ENCODE results near the gene COPZ2.

Gene COPZ2

GRCh38 chr17:48055531-48056245, 18.1 kb upstream of the COPZ2 start:
- no peak for DNase-seq (ENCODE audit: extremely low spot score)
- ChIA-PET POLR2A (interaction anchor here (1.1 to 1.2 kb wide), 2 partner anchors 12 to 44 kb away, joined by 3 to 4 read pairs; no protein-coding TSS in a partner anchor), CTCF (interaction anchor here (1.1 to 1.5 kb wide), 2 partner anchors 13 to 29 kb away, joined by 4 read pairs; no protein-coding TSS in a partner anchor)
- no peak for TF ChIP-seq FOXA1 (IDR thresholded peaks at IDR 0.05)
- TF ChIP-seq BHLHE40 (IDR thresholded peaks at IDR 0.05; ENCODE audit: borderline replicate concordance), result no peak
- TF ChIP-seq ELF4 (IDR thresholded peaks at IDR 0.05), result no peak
- no peak for TF ChIP-seq FOXK2 (IDR thresholded peaks at IDR 0.05)
- no peak for TF ChIP-seq SP1 (IDR thresholded peaks at IDR 0.05)
- no peak for TF ChIP-seq CTBP1 (IDR thresholded peaks at IDR 0.05; ENCODE audit: borderline replicate concordance)
- no peak for TF ChIP-seq NFRKB (IDR thresholded peaks at IDR 0.05)
- no peak for TF ChIP-seq ZNF384 (IDR thresholded peaks at IDR 0.05)
- TF ChIP-seq LEF1 (IDR thresholded peaks at IDR 0.05; ENCODE audit: borderline replicate concordance), result no peak

DNA sequence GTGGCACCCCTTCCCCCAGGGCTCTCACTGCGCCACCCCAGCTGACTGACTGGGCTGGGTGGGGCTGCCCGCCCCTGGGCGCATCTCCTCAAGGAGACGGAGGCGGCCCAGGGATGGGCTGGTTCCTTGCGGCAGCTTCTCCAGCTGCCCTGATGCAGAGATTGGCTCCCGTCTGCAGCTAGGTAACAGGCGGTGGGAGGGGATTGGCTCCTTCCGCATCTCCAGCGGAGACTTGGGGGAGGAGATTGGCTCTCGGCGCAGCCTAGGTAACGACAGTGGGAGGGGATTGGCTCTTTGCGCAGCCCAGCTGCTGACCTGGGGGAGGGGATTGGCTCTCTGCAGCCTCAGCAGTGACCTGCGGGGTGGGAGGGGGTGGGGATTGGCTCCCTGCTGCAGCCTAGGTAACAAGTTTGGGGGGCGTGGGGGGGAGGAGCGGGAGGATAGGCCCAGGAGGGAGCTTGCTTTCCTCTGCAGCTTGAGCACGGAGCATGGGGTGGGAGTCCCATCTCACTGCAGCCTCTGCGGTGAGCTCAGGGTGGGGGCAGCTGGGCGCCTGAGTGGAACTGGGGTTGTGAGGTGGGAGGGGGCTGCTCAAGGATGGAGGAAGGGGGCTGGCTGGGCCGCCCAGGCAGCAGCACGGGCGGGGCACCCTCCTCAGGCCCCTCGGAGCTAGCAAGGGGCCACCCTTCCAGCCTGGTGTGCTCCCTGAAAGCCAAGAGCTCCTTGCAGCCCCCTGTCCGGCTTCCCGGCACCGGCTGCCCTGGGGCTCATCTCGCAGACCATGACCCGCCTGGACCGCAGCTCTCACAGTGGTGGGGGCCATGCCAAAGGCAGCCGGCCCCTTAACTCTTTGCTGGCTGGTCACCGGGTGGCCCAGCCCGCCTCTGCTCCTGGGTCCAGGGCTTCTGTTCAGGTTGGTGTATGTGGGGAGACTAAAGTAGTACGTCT, 16.9 kb upstream of the COPZ2 start:
- no peak for TF ChIP-seq ZNF384 (IDR thresholded peaks at IDR 0.05)
- no peak for TF ChIP-seq FOXA1 (IDR thresholded peaks at IDR 0.05)
- TF ChIP-seq CTBP1 (IDR thresholded peaks at IDR 0.05; ENCODE audit: borderline replicate concordance), result no peak
- TF ChIP-seq L3MBTL2 (conservative IDR thresholded peaks at IDR 0.05), result no peak
- TF ChIP-seq FOXK2 (IDR thresholded peaks at IDR 0.05), result no peak
- no peak for TF ChIP-seq TARDBP (IDR thresholded peaks at IDR 0.05)
- ChIA-PET POLR2A (interaction anchor here (0.8 to 2.4 kb wide), 2 partner anchors 9 to 16 kb away, joined by 3 to 7 read pairs; no protein-coding TSS in a partner anchor), CTCF (interaction anchor here (0.7 to 1.5 kb wide), 3 partner anchors 14 to 28 kb away, joined by 4 read pairs; no protein-coding TSS in a partner anchor)
- no peak for DNase-seq (ENCODE audit: extremely low spot score)

DNA sequence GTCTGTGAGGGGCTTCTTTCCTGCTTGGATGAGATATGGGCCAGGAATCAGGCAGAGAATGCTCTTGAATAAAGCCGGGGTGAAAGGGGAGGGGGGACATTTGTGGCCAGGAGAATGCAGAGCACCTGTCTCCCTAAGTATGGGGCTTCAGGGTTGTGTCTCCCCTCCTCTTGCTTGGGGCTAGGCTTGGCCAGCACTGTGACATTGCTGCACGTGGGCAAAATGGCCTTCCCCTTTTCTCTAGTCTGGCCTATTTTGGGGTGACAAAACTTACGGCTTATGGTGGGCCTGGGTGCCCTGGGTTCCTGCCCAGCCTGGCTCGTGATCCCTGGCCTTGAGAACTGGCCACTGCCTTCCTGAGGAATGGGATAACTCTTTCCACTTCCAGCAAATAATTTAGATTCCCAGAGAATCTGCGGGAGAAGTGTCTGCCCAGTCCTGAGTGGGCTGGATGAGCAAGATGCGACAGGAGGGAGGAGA, 16.2 kb upstream of the COPZ2 start:
- POLR2A ChIA-PET, result interaction anchor here (2.4 kb wide), 1 partner anchor 9 kb away, joined by 7 read pairs; no protein-coding TSS in a partner anchor
- CTCF ChIA-PET, result interaction anchor here (0.7 kb wide), 1 partner anchor 26 kb away, joined by 4 read pairs; no protein-coding TSS in a partner anchor

GRCh38 chr17:48052956-48053757, 15.6 kb upstream of the COPZ2 start:
- CTCF ChIA-PET, result no interaction called here
- no peak for TF ChIP-seq TARDBP (IDR thresholded peaks at IDR 0.05)
- TF ChIP-seq SUZ12 (IDR thresholded peaks at IDR 0.05), result no peak
- no peak for TF ChIP-seq CTBP1 (IDR thresholded peaks at IDR 0.05; ENCODE audit: borderline replicate concordance)
- no peak for TF ChIP-seq ARNT (IDR thresholded peaks at IDR 0.05)
- no peak for TF ChIP-seq ELF4 (IDR thresholded peaks at IDR 0.05)
- no peak for TF ChIP-seq LEF1 (IDR thresholded peaks at IDR 0.05; ENCODE audit: borderline replicate concordance)
- TF ChIP-seq FOXM1 (IDR thresholded peaks at IDR 0.05; ENCODE audit: borderline replicate concordance), result no peak

More for the DNA sequence above, 16.2 kb upstream of the COPZ2 start:
- DNase-seq (ENCODE audit: extremely low spot score), result no peak
- TF ChIP-seq PKNOX1 (IDR thresholded peaks at IDR 0.05), result no peak
- no peak for TF ChIP-seq ELF4 (IDR thresholded peaks at IDR 0.05)
- TF ChIP-seq FOXA1 (IDR thresholded peaks at IDR 0.05), result no peak
- no peak for TF ChIP-seq SP1 (IDR thresholded peaks at IDR 0.05)
- TF ChIP-seq BHLHE40 (IDR thresholded peaks at IDR 0.05; ENCODE audit: borderline replicate concordance), result no peak
- TF ChIP-seq TARDBP (IDR thresholded peaks at IDR 0.05), result no peak
- TF ChIP-seq LEF1 (IDR thresholded peaks at IDR 0.05; ENCODE audit: borderline replicate concordance), result no peak
- TF ChIP-seq FOXM1 (IDR thresholded peaks at IDR 0.05; ENCODE audit: borderline replicate concordance), result no peak
- no peak for TF ChIP-seq L3MBTL2 (conservative IDR thresholded peaks at IDR 0.05)
- TF ChIP-seq HDGF (IDR thresholded peaks at IDR 0.05; ENCODE audit: borderline replicate concordance), result no peak
- no peak for TF ChIP-seq SUZ12 (IDR thresholded peaks at IDR 0.05)
- no peak for TF ChIP-seq ZNF384 (IDR thresholded peaks at IDR 0.05)
- TF ChIP-seq FOXK2 (IDR thresholded peaks at IDR 0.05), result no peak
- TF ChIP-seq CTBP1 (IDR thresholded peaks at IDR 0.05; ENCODE audit: borderline replicate concordance), result no peak
- TF ChIP-seq ARNT (IDR thresholded peaks at IDR 0.05), result no peak
- TF ChIP-seq NFRKB (IDR thresholded peaks at IDR 0.05), result no peak

GRCh38 chr17:48051706-48052486, 14.3 kb upstream of the COPZ2 start:
- CTCF ChIA-PET, result no interaction called here
- TF ChIP-seq FOXA1 (IDR thresholded peaks at IDR 0.05), result no peak
- TF ChIP-seq NFRKB (IDR thresholded peaks at IDR 0.05), result no peak
- no peak for DNase-seq (ENCODE audit: extremely low spot score)
- POLR2A ChIA-PET, result interaction anchor here (1.0 kb wide), 1 partner anchor 26 kb away, joined by 4 read pairs; no protein-coding TSS in a partner anchor

More at GRCh38 chr17:48052956-48053757, 15.6 kb upstream of the COPZ2 start:
- POLR2A ChIA-PET, result interaction anchor here (2.4 kb wide), 1 partner anchor 10 kb away, joined by 7 read pairs; no protein-coding TSS in a partner anchor
- DNase-seq (ENCODE audit: extremely low spot score), result peak; percentile 37

- TF ChIP-seq CTBP1 (IDR thresholded peaks at IDR 0.05; ENCODE audit: borderline replicate concordance) (no peak), L3MBTL2 (conservative IDR thresholded peaks at IDR 0.05) (no peak), BHLHE40 (IDR thresholded peaks at IDR 0.05; ENCODE audit: borderline replicate concordance) (no peak), FOXM1 (IDR thresholded peaks at IDR 0.05; ENCODE audit: borderline replicate concordance) (no peak), SP1 (IDR thresholded peaks at IDR 0.05) (no peak), TARDBP (IDR thresholded peaks at IDR 0.05) (no peak), ARNT (IDR thresholded peaks at IDR 0.05) (no peak), ELF4 (IDR thresholded peaks at IDR 0.05) (no peak), NFRKB (IDR thresholded peaks at IDR 0.05) (no peak), PKNOX1 (IDR thresholded peaks at IDR 0.05) (no peak), FOXK2 (IDR thresholded peaks at IDR 0.05) (no peak), LEF1 (IDR thresholded peaks at IDR 0.05; ENCODE audit: borderline replicate concordance) (no peak), FOXA1 (IDR thresholded peaks at IDR 0.05) (no peak), ZNF384 (IDR thresholded peaks at IDR 0.05) (no peak), SUZ12 (IDR thresholded peaks at IDR 0.05) (no peak), HDGF (IDR thresholded peaks at IDR 0.05; ENCODE audit: borderline replicate concordance) (no peak)
- DNase-seq (ENCODE audit: extremely low spot score), result no peak
- CTCF ChIA-PET, result no interaction called here
- POLR2A ChIA-PET, result interaction anchor here (8.9 kb wide), 1 partner anchor 23 kb away, joined by 121 read pairs; no protein-coding TSS in a partner anchor
Observed at GRCh38 chr17:48051283-48051682, 13.7 kb upstream of the COPZ2 start.

All from HEK293T (cell line).